Suprapubic skin (tissue), 4 donors: ENCODE data around the gene SYN1.

Experiments
- EP300 ChIP-seq: sonication (generic); formaldehyde crosslinking; IDR thresholded peaks from one replicate; pipeline ENCODE4 v1.6.1; 2017; ENCODE audit warnings: antibody characterized with exemption
- POLR2A ChIP-seq, 2 donors: fragments of 450-650 bp; IDR thresholded peaks; one replicate each; pipeline ENCODE4 v1.6.1; 2017; ENCODE audit warnings: antibody characterized with exemption in 2 of 2, mild to moderate bottlenecking in 2 of 2, moderate library complexity in 2 of 2
- POLR2AphosphoS5 ChIP-seq, 3 donors: sonication (generic); formaldehyde crosslinking; IDR thresholded peaks; one replicate each; pipeline ENCODE4 v1.6.1; 2017; ENCODE audit warnings: antibody characterized with exemption in 3 of 3
- TF ChIP-seq, protein P1 (sequence below), 2 donors: fragments of 200-600 bp in 1 of 2; fragments of 450-650 bp in 1 of 2; sonication (generic) in 1 of 2; IDR thresholded peaks; one replicate each; pipeline ENCODE4 v1.5.1; 2016 to 2019; ENCODE audit warnings: antibody characterized with exemption in 2 of 2, mild to moderate bottlenecking in 1 of 2, moderate library complexity in 1 of 2

DNA sequence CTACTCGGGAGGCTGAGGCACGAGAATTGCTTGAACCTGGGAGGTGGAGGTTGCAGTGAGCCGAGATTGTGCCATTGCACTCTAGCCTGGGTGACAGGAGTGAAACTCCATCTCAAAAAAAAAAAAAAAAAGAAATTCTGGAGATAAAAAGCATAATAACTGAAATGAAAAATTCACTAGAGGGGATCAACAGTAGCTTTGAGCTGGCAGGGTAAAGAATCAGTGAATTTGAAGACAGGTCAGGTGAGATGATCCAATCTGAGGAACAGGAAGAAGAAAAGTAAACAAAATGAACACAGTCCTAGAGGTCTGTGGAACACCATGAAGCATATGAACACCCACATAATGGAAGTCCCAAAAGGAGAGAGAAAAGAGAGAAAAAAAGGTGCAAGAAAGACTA is 22.4 kb downstream of the SYN1 start:
- TF ChIP-seq, protein P1, sequence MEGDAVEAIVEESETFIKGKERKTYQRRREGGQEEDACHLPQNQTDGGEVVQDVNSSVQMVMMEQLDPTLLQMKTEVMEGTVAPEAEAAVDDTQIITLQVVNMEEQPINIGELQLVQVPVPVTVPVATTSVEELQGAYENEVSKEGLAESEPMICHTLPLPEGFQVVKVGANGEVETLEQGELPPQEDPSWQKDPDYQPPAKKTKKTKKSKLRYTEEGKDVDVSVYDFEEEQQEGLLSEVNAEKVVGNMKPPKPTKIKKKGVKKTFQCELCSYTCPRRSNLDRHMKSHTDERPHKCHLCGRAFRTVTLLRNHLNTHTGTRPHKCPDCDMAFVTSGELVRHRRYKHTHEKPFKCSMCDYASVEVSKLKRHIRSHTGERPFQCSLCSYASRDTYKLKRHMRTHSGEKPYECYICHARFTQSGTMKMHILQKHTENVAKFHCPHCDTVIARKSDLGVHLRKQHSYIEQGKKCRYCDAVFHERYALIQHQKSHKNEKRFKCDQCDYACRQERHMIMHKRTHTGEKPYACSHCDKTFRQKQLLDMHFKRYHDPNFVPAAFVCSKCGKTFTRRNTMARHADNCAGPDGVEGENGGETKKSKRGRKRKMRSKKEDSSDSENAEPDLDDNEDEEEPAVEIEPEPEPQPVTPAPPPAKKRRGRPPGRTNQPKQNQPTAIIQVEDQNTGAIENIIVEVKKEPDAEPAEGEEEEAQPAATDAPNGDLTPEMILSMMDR (IDR thresholded peaks at IDR 0.05): no peak
- TF ChIP-seq POLR2A (IDR thresholded peaks at IDR 0.05) (no peak), POLR2AphosphoS5 (IDR thresholded peaks at IDR 0.05) (no peak), EP300 (no peak)
